GM18498 (cell line): ENCODE data around the gene MTIF2.
"Not testable (repeated sequence)": the region's sequence is repeated elsewhere in the genome, so short reads cannot be mapped to it uniquely, and the experiment has no call there.

Source experiments
- ATAC-seq: cut with Tn5 transposase; IDR thresholded peaks from one replicate; pipeline ENCODE4 v1.9.1; 2021; ENCODE audit warnings: mild to moderate bottlenecking, moderate library complexity; ENCODE audit not compliant: unreplicated experiment

The MTIF2 gene

GRCh38 chr2:55204950-55205349 lies 64.1 kb downstream of the MTIF2 start:
- ATAC-seq = no peak

GRCh38 chr2:55204536-55204935 lies 64.5 kb downstream of the MTIF2 start:
- ATAC-seq = no peak

- ATAC-seq = no peak
Measured at GRCh38 chr2:55200416-55200815, 68.6 kb downstream of the MTIF2 start.

GRCh38 chr2:55196526-55196925 lies 72.5 kb downstream of the MTIF2 start:
- no peak for ATAC-seq

- not testable (repeated sequence) for ATAC-seq
Measured at GRCh38 chr2:55191888-55192287, 77.1 kb downstream of the MTIF2 start.

- not testable (repeated sequence) for ATAC-seq
Measured at GRCh38 chr2:55186837-55187236, 82.2 kb downstream of the MTIF2 start.
